Testis (tissue), 3 donors: ENCODE measurements around the gene KCNQ1. TPM values are rescaled to one million over a fixed set of nuclear protein-coding genes. Genes with fewer than 3 reads are reported as not detected.

Source experiments
- DNase-seq: peaks from one replicate; pipeline ENCODE4 v3.0.0-alpha.2; 2019
- H3K27ac ChIP-seq, 2 donors: fragments of 200-600 bp; sonication (generic); one replicate each; pipeline ENCODE4 v1.5.1; 2019
- H3K27me3 ChIP-seq: fragments of 200-600 bp; sonication (generic); one replicate; pipeline ENCODE4 v1.5.1; 2019
- H3K36me3 ChIP-seq: fragments of 200-600 bp; sonication (generic); one replicate; pipeline ENCODE4 v1.5.1; 2017; ENCODE audit warnings: low read depth; ENCODE audit errors: missing control alignments
- H3K4me1 ChIP-seq: fragments of 200-600 bp; sonication (generic); one replicate; pipeline ENCODE4 v1.5.1; 2019
- H3K4me3 ChIP-seq, 2 donors: fragments of 200-600 bp; sonication (generic); one replicate each; pipeline ENCODE4 v1.5.1; 2017 to 2019
- H3K9me3 ChIP-seq: fragments of 200-600 bp; sonication (generic); one replicate; pipeline ENCODE4 v1.5.1; 2017
- POLR2A ChIP-seq: fragments of 450-650 bp; IDR thresholded peaks from one replicate; pipeline ENCODE4 v1.6.1; 2017; ENCODE audit warnings: antibody characterized with exemption, mild to moderate bottlenecking, moderate library complexity
- WGBS, 2 donors: methylation state at CpG; one replicate each; pipeline ENCODE4 v1.1.5; 2018; 5-methylcytosine and 5-hydroxymethylcytosine counted together
- intact Hi-C: fragments of 100-400 bp; cut with DNase I; formaldehyde crosslinking; loops from one replicate; pipeline ENCODE4 v1.15.1; 2023; ENCODE audit warnings: low total_unique reads
- polyA plus RNA-seq: library from polyadenylated mRNA; stranded (reverse); fragments of 350-450 nt; fragmentation: Illumina TruSeq; extraction: RNeasy Lipid Tissue Mini Kit (QIAGEN cat#74804); gene quantifications from one replicate; pipeline ENCODE4 v1.2.3, GENCODE V29; 2014; ENCODE audit warnings: low read depth, low replicate concordance; ENCODE audit not compliant: insufficient read depth
- total RNA-seq, 2 donors: library from RNA; depleted of rRNA; stranded (reverse); fragments of >200 nt; gene quantifications; one replicate each; pipeline ENCODE4 v1.2.3, GENCODE V29; 2016
- TF ChIP-seq, protein P1 (sequence below), 3 experiments: fragments of 450-650 bp in 2 of 3; fragments of 200-600 bp in 1 of 3; sonication (generic) in 1 of 3; IDR thresholded peaks; one replicate each; pipeline ENCODE4 v1.5.1; 2016 to 2019; ENCODE audit warnings: antibody characterized with exemption in 3 of 3, mild to moderate bottlenecking in 2 of 3, moderate library complexity in 1 of 3

The KCNQ1 gene
- total and polyA plus RNA-seq, 3 donors from 2014 or later = 6.0 to 24.2 (median 12.8) TPM

DNA sequence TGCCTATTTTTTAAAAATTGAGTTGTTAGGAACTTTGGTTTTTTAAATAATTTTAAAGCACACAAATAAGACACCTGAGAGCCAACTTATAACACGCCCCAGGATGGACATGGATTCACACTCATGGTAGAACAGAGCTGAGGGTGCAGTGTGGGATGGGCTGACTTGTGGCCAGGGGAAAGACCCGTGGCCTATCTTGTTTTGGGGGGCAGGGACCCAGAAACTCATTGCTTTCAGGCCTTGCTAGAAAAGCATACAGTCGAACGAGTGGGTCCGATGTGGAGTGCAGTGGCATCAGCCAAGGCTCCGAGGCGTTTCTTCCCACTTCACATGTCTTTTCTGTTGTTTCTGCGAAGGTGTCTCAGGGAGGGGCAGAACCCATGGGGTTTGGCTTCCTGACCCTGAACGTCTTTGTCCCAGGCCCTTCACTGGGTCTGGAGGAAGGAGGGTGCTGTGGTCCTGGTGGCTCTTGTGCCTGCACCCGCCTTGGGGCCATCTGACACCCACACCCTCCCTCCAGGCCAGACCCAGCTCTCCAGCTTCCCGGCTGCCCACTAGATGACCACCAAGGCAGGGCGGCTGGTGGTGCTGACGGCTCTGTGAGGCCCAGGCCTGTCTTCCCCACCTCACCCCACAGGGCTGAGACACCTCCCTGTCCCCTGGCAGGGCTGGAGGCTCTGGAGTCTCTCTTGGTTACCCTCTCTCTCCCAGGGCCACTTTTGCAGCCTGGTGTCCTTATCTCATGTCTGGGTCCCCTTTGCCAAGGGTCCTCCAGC, 120.8 kb downstream of the KCNQ1 start:
- no peak for DNase-seq
- WGBS, 2 donors = 96% methylated on average over 10 to 13 of the region's 13 CpGs
- Histone ChIP-seq H3K9me3 (no peaks in the 10 kb centered on the region), H3K27ac (no peak overlapping the region), H3K36me3 (no peaks in the 10 kb centered on the region), H3K4me3 (no peak overlapping the region), H3K27me3 (no peaks in the 10 kb centered on the region), H3K4me1 (peaks cover 6% of the 10 kb centered on the region)
- TF ChIP-seq, protein P1, sequence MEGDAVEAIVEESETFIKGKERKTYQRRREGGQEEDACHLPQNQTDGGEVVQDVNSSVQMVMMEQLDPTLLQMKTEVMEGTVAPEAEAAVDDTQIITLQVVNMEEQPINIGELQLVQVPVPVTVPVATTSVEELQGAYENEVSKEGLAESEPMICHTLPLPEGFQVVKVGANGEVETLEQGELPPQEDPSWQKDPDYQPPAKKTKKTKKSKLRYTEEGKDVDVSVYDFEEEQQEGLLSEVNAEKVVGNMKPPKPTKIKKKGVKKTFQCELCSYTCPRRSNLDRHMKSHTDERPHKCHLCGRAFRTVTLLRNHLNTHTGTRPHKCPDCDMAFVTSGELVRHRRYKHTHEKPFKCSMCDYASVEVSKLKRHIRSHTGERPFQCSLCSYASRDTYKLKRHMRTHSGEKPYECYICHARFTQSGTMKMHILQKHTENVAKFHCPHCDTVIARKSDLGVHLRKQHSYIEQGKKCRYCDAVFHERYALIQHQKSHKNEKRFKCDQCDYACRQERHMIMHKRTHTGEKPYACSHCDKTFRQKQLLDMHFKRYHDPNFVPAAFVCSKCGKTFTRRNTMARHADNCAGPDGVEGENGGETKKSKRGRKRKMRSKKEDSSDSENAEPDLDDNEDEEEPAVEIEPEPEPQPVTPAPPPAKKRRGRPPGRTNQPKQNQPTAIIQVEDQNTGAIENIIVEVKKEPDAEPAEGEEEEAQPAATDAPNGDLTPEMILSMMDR (IDR thresholded peaks at IDR 0.05) = no peak
- TF ChIP-seq POLR2A = no peak
- intact Hi-C loops = no loop called here

DNA sequence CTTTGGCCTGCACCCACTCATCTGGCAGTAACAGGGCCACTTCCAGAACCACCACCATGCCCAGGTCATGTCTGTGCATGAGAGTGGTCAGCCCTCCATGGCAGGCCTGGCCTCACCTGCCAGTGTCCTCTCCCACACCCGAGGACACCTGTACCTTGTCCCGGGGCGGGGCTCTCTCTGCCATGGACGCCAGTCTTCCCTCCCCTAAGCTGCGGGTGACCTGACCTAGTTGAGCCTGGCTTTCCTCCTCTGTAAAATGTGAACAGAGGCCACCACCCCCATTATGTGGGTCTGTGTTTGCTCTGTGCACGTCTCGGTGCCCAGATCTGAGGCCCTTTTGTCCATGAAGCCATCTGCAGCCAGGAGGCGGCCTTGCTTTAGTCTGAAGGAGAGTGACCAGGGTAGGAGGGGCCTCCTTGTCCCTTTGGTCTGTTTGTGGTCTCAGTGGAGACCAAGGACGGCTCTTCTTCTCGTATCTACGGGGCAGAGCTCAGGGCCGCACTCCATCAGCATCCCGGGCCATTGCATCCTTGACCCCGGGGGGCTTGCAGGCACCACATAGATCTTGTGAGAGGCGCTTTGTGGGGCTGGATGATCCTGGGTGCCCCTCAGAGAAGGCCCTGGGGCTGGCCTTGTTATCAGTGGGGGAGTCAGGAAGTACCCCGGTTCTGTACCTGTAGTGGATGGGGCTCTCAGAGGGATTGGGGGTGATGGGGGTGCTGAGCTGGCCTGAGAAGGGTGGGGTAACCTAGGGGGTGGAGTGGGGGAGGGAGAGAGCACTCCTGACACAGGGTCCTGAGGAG, 121.6 kb downstream of the KCNQ1 start:
- 88 to 90% methylated on average over 8 to 16 of the region's 16 CpGs for WGBS, 2 donors
- intact Hi-C loops = no loop called here
- Histone ChIP-seq H3K4me1 (peaks cover 6% of the 10 kb centered on the region), H3K9me3 (no peaks in the 10 kb centered on the region), H3K4me3 (no peak overlapping the region), H3K36me3 (no peaks in the 10 kb centered on the region), H3K27me3 (no peaks in the 10 kb centered on the region), H3K27ac (no peak overlapping the region)
- no peak for DNase-seq
- TF ChIP-seq, protein P1 (IDR thresholded peaks at IDR 0.05) = no peak
- no peak for TF ChIP-seq POLR2A

- H3K27ac ChIP-seq = no peak overlapping the region
- WGBS, 2 donors = 85 to 93% methylated on average over 3 to 5 of the region's 5 CpGs
These were observed 122.3 kb downstream of the KCNQ1 start for GRCh38 chr11:2567026-2567671.

GRCh38 chr11:2569321-2569721, 124.5 kb downstream of the KCNQ1 start:
- no peaks in the 10 kb centered on the region for H3K27me3 ChIP-seq
- no peaks in the 10 kb centered on the region for H3K36me3 ChIP-seq
- intact Hi-C loops = no loop called here
- TF ChIP-seq, protein P1 (IDR thresholded peaks at IDR 0.05) = no peak
- no peak for TF ChIP-seq POLR2A
- DNase-seq = no peak
- no peak overlapping the region for H3K4me3 ChIP-seq
- no peak overlapping the region for H3K27ac ChIP-seq
- WGBS, 2 donors = 91 to 92% methylated on average over 12 to 14 of the region's 14 CpGs
- H3K9me3 ChIP-seq = no peaks in the 10 kb centered on the region
- no peaks in the 10 kb centered on the region for H3K4me1 ChIP-seq

More at GRCh38 chr11:2567026-2567671, 122.3 kb downstream of the KCNQ1 start:
- H3K4me3 ChIP-seq = no peak overlapping the region
- intact Hi-C loops = no loop called here
- H3K27me3 ChIP-seq = no peaks in the 10 kb centered on the region
- no peak for DNase-seq
- no peak for TF ChIP-seq POLR2A
- TF ChIP-seq, protein P1 (IDR thresholded peaks at IDR 0.05) = no peak
- H3K4me1 ChIP-seq = no peaks in the 10 kb centered on the region
- H3K36me3 ChIP-seq = no peaks in the 10 kb centered on the region
- H3K9me3 ChIP-seq = no peaks in the 10 kb centered on the region
